HG03457 (cell line): Measurements from ENCODE around the gene MARCHF9.

Source experiments
- ATAC-seq: cut with Tn5 transposase; IDR thresholded peaks from one replicate; pipeline ENCODE4 v1.9.1; 2021; ENCODE audit warnings: moderate number of reproducible peaks; ENCODE audit not compliant: unreplicated experiment

MARCHF9 gene

DNA sequence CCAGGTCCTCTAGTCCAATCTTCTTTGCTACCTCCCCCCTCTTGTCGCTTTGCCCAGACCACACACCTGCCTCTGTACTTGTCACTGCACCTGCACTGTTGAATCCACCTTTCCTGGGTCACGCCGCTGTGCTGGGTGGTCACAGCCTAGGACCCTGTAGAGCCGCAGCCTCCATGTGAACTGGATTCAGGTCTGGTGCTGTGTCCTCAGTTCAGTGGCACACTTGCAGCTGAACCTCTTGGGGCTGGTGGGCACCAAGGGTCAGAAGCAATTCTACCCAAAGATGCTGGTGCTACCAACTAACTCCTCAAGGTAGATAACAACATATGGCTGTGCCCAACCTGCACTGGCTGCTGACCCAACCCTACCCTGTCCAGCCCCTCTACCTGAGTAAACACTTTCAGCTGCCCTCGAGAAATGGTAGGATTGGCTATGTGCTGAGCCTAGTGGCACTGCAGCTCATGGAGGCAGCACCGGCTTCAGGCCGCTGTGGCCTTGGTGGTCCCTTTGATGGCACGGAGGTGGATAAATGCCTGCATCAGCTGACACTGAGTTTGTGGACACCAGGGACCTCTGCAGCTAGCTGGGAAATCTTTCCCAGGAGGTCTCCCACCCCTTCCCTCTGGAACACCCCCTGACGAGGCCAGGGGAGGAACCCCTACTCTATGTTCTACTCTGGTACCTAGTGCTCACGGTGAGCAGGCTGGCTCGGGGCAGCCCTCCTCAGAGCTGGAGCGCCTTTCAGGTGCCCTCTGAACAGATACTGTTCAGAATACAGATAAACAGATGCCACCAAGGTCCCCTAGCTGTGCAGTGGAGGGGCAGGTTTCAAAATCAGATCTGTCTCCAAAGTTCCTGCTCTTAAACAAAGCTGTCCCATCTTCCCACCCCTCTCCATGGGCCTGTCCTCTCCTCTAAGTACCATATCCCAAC lies 30.6 kb upstream of the MARCHF9 start:
- no peak for ATAC-seq

DNA sequence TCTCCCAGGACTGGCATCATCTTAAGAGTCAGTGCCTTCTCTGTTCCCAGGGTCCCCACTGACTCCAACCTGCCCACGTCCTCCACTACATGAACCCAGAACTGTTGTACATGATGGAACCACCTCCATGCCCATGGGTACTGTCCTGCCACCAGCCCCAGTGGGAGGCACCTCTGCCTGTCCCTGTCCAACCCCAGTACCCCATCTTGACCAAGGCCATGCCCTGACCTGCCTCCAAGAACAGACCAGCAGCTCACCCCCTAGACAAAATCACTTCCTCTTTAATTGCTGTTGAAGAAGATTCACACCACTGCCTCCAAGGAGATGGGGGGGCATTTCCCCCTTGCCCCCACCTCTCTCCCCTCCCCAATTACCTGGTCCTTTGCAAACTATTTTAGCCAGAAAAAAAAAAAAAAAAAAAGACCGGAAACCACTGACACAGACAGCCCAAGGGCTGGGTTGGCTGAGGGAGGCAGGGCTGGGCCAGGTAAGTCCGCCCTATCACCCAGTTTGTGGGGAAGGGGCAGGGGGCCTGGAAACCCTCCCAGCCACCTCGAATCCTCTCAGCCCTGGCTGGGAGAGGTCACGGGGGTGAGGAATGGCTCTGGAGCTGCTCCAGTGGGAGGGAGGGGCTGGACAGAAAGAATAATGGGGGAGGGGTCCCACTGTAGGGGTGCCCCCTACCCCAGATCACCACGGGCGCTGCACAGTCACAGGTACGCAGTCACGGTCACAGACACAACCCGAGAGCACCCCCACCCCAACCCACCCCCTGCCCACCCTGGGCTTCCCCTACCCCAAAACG lies 29.8 kb upstream of the MARCHF9 start:
- ATAC-seq: no peak

DNA sequence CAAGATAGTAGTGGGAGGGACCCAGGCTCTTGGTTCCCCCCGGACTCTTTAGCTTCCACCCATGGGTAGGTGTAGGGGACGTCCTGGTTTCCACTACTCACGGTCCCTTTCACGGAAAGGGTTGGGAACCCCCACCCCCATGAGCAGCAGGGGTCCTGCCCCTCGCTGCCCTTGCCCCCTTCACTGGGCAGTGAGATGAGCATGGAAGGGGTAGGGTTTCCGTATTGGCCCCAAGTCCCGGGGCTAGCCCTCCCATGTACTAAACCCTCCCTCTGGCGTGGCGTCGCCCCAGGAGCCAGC lies 29.1 kb upstream of the MARCHF9 start:
- ATAC-seq: no peak

DNA sequence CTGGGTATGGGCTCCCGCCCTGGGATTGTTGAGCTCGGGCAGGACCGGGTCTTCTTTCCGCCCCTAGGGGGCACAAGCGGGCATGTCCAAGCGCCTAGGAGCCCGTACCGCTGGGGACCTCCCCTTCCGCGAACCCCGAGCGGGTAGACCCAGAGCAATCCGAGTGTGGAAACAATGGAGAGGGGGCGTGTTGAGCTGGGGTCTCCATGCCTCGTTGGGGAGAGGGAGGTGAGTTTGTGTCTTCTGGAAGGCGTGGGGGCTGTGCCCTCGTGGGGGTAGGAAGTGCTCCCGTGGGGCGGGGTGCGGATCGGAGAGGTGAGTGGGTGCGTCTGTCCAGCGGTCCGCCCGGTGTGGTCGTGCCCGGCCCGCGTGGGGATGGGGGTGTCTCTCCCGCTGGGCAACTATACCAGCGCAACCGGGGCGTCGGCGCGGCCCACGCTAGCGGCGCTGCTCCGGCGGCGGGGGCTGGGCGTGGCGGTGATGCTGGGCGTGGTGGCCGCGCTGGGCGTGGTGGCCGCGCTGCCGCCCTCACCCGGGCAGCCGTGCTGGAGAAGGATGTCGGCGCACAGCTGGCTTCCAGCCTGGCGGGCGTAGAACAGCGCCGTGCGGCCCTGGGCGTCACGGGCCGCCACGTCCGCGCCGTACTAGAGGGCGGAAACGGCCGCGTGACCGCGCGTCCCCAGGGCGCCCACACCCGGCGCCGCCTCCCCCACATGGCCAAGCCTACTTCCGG lies 28.6 kb upstream of the MARCHF9 start:
- ATAC-seq: no peak

DNA sequence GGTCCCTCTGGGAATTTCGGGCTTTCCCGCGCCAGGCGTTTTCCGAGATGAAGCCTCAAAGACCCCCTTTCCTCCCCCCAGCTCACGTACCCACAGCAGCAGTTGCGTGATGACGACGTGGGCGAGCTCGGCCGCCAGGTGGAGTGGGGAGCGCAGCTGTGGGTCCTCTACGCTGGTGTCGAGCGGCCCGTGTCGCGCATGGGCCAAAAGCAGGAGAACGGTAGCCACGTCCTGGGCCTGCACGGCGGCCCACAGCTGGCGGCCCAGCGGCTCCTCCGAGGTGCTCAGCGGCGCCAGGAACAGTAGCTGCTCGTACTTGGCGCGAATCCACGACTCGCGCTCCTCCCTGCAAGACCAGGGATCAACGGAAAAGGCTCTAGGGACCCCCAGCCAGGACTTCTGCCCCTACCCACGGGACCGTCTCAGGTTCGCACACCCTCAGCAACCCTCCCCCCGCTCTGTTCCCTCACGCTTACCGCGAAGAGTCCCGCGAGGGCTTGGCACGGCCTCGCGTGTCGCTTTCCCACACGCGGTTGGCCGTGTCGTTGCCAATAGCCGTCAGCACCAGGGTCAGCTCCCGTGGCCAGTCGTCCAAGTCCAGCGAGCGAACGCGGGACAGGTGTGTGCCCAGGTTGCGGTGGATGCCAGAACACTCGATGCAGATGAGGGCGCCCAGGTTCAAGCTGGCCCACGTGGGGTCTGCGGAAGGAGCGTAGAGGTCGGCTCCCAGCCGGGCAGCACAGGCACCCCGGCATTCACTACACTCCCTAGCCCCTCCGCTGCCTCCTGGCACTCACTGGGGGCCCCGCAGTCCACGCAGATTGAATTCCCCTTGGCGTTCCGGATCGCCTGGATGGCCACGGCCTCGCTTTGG lies 27.8 kb upstream of the MARCHF9 start:
- ATAC-seq: no peak

DNA sequence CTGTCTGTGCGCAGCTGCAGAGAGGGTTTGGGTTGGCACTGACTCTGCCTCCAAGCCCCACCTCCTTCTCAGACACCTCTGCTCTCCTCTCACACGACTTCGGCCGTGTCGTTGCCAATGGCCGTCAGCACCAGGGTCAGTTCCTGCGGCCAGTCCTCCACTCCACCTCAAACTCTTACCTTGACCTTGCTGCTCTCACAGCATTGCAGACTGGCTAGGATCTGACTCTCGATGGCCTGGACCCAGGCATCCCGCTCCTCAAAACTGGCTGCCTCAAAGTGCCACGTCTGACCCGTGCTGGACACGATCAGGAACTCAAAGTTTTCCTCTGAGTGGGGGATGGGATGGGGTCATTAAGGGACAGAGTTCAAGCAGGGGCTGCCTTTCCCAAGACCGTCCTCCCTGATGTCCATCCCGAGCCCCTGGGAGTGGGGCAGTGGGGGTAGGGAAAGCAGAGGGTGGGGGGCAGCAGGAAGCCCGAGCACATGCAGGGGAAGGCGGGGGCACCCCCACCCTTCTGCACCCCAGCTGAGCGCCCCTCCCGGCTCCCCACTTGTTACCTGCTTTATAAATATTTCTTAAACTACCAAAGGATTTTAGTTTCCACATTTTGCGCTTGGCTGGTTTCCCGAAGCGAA lies 27.0 kb upstream of the MARCHF9 start:
- ATAC-seq: no peak

DNA sequence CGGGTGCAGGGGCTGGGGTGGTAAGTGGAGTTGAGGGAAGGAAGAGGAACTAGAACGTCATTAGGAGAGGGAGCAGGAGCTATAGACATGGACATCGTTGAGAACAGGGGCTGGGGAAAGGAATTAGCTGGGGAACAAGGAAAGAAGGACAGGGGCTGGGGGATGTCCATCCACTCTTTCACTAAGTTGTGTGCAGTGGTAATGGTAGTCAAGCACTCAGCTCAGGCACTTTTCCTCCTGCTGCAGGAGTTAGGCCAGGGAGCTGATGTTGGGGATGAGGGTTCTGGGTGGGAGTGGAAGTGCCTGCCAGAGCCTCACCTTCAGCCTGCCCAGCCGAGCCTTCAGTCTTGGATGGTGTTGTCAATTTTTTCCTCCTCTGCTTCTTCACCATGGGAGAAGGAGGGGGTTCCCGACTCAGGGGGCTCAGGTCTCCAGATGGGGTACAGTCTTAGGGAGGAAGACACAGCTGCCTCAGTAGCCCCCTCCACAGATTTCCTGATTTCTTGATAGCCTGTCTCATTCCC lies 25.5 kb upstream of the MARCHF9 start:
- ATAC-seq: no peak

DNA sequence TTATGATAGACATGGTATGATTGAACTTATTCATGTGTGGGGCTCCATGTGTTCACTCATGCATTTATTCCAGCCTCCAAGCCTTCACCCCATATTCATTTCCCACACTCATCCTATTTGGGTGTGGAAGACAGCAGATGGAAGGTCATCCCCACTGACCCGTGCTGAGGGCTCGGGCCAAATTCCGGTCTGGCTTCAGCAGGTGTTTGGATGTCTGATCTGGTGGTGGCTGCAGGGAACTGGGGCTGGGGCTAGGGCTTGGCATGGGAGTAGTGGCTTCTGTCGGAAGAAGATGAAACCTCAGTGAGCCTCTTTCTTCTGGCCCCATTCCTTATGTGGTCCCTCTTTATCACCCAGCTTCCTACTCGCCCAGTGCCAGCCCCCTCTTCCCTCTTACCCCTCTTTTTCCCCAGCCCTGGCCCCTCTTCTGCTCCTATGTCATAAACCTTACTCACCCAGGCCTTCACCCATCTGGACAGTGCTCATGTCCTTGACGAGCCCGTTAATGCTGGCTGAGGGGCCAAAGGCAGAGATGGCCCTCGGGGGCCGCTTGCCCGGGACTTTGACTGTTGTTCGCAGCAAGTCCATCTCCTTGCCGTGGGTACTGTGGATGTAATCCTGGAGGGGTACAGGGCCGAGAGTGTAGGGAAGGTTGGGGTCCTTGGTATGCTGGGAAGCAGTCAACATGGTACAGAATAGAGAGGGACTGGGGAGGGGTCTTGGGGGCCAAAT lies 24.4 kb upstream of the MARCHF9 start:
- ATAC-seq: no peak

DNA sequence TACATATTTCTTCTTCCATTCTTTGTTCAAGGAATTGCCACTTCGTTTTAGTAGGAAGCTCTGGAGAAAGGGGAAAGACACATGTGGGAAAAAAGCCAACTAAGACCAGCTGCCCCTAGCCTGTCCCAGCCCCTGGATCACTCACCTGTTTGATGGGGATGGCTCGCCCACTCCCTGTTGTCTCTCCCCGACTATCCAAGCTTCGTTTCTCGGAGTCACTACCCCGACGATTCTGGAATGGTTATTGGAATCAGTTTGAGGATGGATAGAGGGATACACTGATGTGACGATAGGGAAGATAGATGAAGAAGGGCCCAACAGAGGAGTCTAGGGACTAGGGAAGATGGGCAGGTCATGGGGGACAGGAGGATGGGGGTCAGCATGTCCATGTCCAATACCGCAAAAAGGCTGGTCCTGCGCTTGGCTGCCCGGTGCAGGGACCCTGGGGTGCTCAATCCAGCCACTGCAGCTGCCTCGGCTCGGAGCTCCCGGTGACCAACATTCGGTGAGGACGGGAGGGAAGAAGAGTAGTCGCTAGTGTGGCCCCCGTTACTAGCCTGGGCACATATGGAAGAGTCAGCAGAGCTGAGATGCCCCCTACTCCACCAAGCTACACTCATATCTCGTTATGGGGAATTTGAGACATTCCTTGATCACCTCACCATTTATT lies 23.4 kb upstream of the MARCHF9 start:
- no peak for ATAC-seq

DNA sequence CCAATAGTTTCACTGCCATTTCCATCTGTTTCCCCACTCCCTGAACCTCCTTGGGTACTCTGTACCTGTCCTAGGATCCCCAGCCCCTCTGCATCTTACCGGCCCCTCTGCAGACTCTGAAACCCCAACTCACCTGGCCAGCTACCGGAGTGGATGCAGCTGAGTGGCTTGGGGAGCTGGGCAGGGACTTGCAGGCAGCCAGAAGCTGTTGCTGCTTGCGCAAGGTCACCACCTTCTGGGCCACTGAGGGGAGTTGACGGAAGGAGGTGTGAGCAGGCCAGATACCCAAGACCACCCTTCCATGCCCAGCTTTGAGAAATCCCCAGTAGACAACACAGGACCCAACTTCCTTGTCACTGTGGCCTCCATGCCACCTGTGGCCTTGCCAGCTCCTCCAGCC lies 22.6 kb upstream of the MARCHF9 start:
- no peak for ATAC-seq

DNA sequence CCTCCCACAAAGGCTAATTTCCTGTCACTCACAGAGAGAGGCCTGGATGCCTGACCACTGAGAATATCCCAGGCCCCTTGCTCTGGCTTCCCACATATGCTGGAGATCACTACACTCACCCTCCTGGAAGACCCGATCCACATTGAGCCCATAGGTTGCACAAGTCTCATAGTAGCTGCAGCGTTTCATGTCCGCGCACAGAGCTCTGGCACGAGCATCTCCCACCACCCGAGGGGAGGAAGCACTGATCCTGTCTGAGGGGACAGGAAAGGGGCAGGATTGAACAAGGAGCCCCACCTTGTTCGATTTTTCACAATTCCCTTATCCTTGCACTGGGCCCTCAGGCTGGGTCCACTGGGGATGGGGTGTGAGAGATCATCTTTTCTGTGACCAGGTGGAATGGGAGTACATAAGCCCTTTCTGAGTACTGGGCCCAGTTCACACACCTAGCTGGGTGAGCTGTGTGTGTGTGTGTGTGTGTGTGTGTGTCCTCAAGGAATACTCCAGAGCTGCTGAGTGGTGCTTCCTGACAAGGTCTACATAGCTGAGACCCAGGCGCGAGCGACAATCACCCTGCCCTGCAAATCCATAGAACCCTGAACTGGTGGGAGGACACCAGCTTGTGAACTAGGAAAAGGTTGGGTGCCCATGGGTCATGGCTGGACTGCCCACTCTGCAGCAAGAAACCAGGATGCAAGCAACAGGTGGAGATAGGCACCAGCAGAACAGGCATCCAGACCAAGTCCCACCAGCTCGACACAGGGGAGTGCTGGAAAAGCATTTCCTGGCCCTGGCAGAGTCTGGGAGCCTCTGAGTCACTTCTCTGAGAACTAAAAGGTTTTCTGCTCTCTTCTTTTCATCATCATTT lies 21.9 kb upstream of the MARCHF9 start:
- ATAC-seq: no peak

DNA sequence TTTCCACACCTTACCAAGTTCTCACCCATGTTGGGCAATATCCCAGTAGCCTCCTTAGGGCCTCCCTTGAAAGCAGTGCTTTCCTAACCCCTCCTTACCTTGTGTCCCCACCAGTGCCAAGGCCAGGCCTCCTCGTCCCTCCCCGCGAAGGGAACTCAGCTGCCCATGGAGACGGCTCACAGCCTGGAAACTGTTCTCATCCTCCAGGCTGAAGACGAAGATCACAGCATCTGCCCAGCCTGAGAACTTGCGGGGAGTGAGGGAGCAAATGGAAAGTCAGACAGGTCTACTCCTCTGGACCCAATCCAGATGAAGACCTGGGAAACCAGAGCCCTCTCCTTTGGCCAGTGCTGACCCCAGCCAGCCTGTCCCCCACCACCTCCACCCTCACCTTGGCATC lies 21.0 kb upstream of the MARCHF9 start:
- no peak for ATAC-seq

DNA sequence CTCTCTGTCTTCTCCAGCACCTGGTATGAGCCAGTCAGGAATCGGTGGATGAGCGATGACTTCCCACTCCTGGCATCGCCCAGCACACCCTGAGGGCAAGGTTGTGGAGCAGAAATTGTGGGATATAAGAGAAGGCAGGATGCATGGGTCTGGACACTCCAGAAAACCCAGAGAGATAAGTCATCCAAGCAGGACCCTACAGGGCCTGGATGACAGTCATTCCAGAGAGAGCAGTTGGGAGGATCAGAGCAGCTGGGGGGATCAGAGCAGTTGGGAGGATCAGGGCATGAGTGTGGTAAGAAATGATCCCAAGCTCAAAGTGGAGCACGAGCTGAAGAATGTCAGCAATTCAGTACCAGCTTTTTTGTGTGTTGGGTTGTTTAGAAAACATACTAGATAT lies 20.3 kb upstream of the MARCHF9 start:
- ATAC-seq: no peak

DNA sequence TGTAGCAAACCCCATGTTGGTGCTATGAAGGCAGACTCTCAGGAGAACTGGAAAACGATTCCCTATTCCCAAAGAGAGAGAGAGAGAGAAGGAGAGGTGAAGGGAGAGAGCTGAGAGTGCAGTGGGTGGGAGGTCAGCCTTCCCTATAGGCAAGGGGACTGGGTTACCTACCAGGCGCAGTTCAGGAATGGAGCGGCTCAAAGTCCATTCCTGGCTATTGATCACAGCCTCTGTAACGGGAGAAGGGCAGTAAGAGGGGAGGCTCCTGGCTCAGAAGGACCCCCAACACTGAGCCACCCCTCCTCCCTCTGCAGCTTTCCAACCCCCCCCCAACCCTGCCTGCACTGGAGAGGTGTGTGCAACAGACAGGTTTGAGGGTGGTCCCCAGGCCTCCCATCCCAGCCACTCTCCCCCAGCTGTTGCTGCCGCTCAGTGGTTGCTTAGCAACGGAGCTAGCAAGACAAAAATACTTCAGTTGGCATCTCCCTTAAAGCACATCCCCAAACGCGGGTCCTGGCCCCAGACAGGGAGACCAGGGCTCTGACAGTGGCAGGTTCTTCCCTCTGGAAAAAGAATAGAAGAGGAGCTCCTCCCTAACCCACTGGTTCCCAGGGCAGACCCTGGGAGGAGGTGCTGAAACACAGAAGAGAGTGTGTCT lies 19.6 kb upstream of the MARCHF9 start:
- ATAC-seq: no peak

DNA sequence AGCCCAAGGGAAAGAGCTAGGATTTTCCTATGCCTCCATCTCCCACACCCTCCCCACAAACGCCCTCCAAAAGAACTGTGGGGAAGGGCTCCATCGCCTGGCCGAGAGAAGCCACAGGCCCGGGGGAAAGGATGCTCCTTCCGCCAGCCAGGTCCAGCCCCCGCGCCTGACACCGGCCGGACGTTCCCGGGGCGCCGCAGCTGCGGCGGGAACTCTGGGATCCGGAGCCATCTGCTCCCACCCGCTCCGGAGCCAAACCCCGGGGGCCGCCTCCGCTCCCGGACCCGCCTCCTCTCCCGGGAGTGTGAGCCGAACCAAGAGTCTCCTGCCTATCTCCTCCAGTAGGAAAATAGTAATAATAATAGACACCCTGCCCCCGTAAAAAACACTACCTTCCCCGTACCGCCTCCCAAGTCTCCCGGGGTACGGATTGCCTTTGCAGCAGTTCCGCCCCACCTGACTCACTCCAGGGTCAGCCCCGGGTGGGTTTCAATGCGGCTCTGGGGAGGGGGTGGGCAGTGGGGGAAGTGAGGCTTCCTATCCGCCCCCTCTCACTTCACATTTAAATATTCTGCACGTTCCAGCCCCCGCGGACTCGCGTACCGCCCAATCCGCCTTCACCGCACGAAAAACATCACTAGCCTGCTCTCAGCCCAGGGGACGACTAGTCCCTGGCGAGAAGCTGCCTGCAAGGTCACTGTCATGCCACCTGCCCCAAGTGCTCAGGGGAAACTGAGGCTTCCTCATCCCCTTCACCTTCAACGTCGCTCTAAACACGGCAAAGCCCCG lies 18.8 kb upstream of the MARCHF9 start:
- ATAC-seq: no peak

DNA sequence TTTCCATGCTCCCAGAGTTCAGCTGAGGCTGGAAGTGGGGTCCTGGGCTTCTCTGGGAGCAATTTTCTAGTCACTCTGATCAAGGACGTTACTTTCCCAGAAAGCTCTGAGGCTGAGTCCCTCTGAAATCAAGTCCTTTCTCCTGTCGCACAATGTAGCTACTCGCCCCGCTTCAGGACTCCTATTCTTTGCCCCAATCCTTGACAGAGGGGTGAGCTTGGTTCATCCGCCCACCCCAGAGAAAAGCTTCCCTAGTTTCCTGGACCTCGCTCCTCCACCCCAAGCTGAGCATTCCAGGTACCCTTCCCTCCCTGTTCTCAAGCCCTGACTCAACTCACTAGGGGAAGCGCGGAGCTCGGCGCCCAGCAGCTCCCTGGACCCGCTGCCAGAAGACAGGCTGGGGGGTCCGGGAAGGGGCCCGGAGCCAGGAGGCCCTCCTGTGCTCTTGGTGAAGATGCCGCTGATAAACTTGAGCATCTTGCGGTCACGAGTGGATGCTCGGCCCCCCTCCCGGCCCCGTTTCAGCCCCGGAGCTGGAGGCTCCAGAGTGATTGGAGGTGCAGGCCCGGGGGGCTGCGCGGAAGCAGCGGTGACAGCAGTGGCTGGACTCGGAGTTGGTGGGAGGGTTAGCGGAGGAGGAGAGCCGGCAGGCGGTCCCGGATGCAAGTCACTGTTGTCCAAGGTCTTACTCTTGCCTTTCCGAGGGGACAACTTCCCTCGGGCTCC lies 18.0 kb upstream of the MARCHF9 start:
- ATAC-seq: no peak
